ENCODE data around the gene SKIC8. TPM values are rescaled to one million over a fixed set of nuclear protein-coding genes. Genes with fewer than 3 reads are reported as not detected.

The SKIC8 gene
- total and polyA plus RNA-seq, 5 donors, result 26.8 to 37.1 (median 29.7) TPM

GRCh38 chr15:78338781-78339180, 39.4 kb upstream of the SKIC8 start:
- Histone ChIP-seq H3K4me1 (ENCODE audit: control insufficient read depth, insufficient read depth, low read length) (no peaks in the 10 kb centered on the region), H3K9me3 (ENCODE audit: control insufficient read depth, low read length) (no peaks in the 10 kb centered on the region), H3K27me3 (ENCODE audit: control insufficient read depth, insufficient read depth) (no peaks in the 10 kb centered on the region), H3K4me3 (ENCODE audit: low read length) (no peak overlapping the region), H3K27ac (ENCODE audit: low read length) (no peak overlapping the region)
- WGBS, result 67% methylated on average over 7 of the region's 7 CpGs
- DNase-seq, result no peak
- no peak for ATAC-seq
- intact Hi-C loops (cut with DNase I), result no loop called here

- ATAC-seq (no peak), DNase-seq (no peak)
- Histone ChIP-seq H3K4me1 (ENCODE audit: control insufficient read depth, insufficient read depth, low read length) (no peaks in the 10 kb centered on the region), H3K27me3 (ENCODE audit: control insufficient read depth, insufficient read depth) (no peaks in the 10 kb centered on the region), H3K27ac (ENCODE audit: low read length) (no peak overlapping the region), H3K9me3 (ENCODE audit: control insufficient read depth, low read length) (no peaks in the 10 kb centered on the region), H3K4me3 (ENCODE audit: low read length) (no peak overlapping the region)
- WGBS, result 88% methylated on average over 4 of the region's 4 CpGs
- intact Hi-C loops (cut with DNase I), result no loop called here
Measured at GRCh38 chr15:78335985-78336384, 36.6 kb upstream of the SKIC8 start.

- H3K4me3 ChIP-seq (ENCODE audit: low read length), result no peak overlapping the region
- intact Hi-C loops (cut with DNase I), result loop anchor here in 1 of 4 donors (5.0 kb wide), 1 partner anchor 72 kb away; no protein-coding TSS in a partner anchor
- no peak overlapping the region for H3K27ac ChIP-seq (ENCODE audit: low read length)
- no peaks in the 10 kb centered on the region for H3K27me3 ChIP-seq (ENCODE audit: control insufficient read depth, insufficient read depth)
- DNase-seq (no peak), ATAC-seq (no peak)
- 92% methylated on average over 3 of the region's 3 CpGs for whole genome bisulfite sequencing
- no peaks in the 10 kb centered on the region for H3K4me1 ChIP-seq (ENCODE audit: control insufficient read depth, insufficient read depth, low read length)
- H3K9me3 ChIP-seq (ENCODE audit: control insufficient read depth, low read length), result no peaks in the 10 kb centered on the region
Measured at GRCh38 chr15:78334845-78335244, 35.4 kb upstream of the SKIC8 start.

- H3K27me3 ChIP-seq (ENCODE audit: control insufficient read depth, insufficient read depth), result no peaks in the 10 kb centered on the region
- H3K4me1 ChIP-seq (ENCODE audit: control insufficient read depth, insufficient read depth, low read length), result peaks cover 3% of the 10 kb centered on the region
- no peaks in the 10 kb centered on the region for H3K9me3 ChIP-seq (ENCODE audit: control insufficient read depth, low read length)
- H3K27ac ChIP-seq (ENCODE audit: low read length), result no peak overlapping the region
- 44% methylated on average over 4 of the region's 4 CpGs for WGBS
- intact Hi-C loops (cut with DNase I), result loop anchor here in 1 of 4 donors (5.0 kb wide), 1 partner anchor 78 kb away; no protein-coding TSS in a partner anchor
- H3K4me3 ChIP-seq (ENCODE audit: low read length), result no peak overlapping the region
- ATAC-seq (no peak), DNase-seq (no peak)
Measured at GRCh38 chr15:78329625-78330024, 30.2 kb upstream of the SKIC8 start.

GRCh38 chr15:78327466-78327865, 28.1 kb upstream of the SKIC8 start:
- Histone ChIP-seq H3K27ac (ENCODE audit: low read length) (no peak overlapping the region), H3K4me1 (ENCODE audit: control insufficient read depth, insufficient read depth, low read length) (peaks cover 3% of the 10 kb centered on the region), H3K4me3 (ENCODE audit: low read length) (no peak overlapping the region), H3K27me3 (ENCODE audit: control insufficient read depth, insufficient read depth) (no peaks in the 10 kb centered on the region), H3K9me3 (ENCODE audit: control insufficient read depth, low read length) (no peaks in the 10 kb centered on the region)
- 57% methylated on average over 1 of the region's 1 CpG for WGBS
- intact Hi-C loops (cut with DNase I), result no loop called here
- no peak for DNase-seq
- ATAC-seq, result no peak

- Histone ChIP-seq H3K27me3 (ENCODE audit: control insufficient read depth, insufficient read depth) (no peaks in the 10 kb centered on the region), H3K4me3 (ENCODE audit: low read length) (no peak overlapping the region), H3K9me3 (ENCODE audit: control insufficient read depth, low read length) (no peaks in the 10 kb centered on the region), H3K4me1 (ENCODE audit: control insufficient read depth, insufficient read depth, low read length) (peaks cover 3% of the 10 kb centered on the region), H3K27ac (ENCODE audit: low read length) (no peak overlapping the region)
- DNase-seq (no peak), ATAC-seq (peak; percentile 27 to 41)
- intact Hi-C loops (cut with DNase I), result no loop called here
- 61% methylated on average over 7 of the region's 7 CpGs for WGBS
Measured at GRCh38 chr15:78325092-78325843, 25.9 kb upstream of the SKIC8 start.

- no peak for DNase-seq
- H3K4me3 ChIP-seq (ENCODE audit: low read length), result no peak overlapping the region
- ATAC-seq, result no peak
- intact Hi-C loops (cut with DNase I), result no loop called here
- 91% methylated on average over 5 of the region's 5 CpGs for WGBS
- no peaks in the 10 kb centered on the region for H3K27me3 ChIP-seq (ENCODE audit: control insufficient read depth, insufficient read depth)
- no peak overlapping the region for H3K27ac ChIP-seq (ENCODE audit: low read length)
- no peaks in the 10 kb centered on the region for H3K9me3 ChIP-seq (ENCODE audit: control insufficient read depth, low read length)
- peaks cover 3% of the 10 kb centered on the region for H3K4me1 ChIP-seq (ENCODE audit: control insufficient read depth, insufficient read depth, low read length)
Measured at GRCh38 chr15:78324144-78324543, 24.7 kb upstream of the SKIC8 start.

- 93% methylated on average over 7 of the region's 7 CpGs for WGBS
- Histone ChIP-seq H3K4me1 (ENCODE audit: control insufficient read depth, insufficient read depth, low read length) (peaks cover 3% of the 10 kb centered on the region), H3K27ac (ENCODE audit: low read length) (no peak overlapping the region), H3K4me3 (ENCODE audit: low read length) (no peak overlapping the region), H3K9me3 (ENCODE audit: control insufficient read depth, low read length) (no peaks in the 10 kb centered on the region), H3K27me3 (ENCODE audit: control insufficient read depth, insufficient read depth) (no peaks in the 10 kb centered on the region)
- intact Hi-C loops (cut with DNase I), result no loop called here
- DNase-seq, result no peak
- ATAC-seq, result no peak
Measured at GRCh38 chr15:78323693-78324092, 24.3 kb upstream of the SKIC8 start.

GRCh38 chr15:78322724-78323521, 23.5 kb upstream of the SKIC8 start:
- DNase-seq (no peak), ATAC-seq (no peak)
- no peaks in the 10 kb centered on the region for H3K9me3 ChIP-seq (ENCODE audit: control insufficient read depth, low read length)
- no peak overlapping the region for H3K4me3 ChIP-seq (ENCODE audit: low read length)
- no peaks in the 10 kb centered on the region for H3K27me3 ChIP-seq (ENCODE audit: control insufficient read depth, insufficient read depth)
- 80% methylated on average over 19 of the region's 19 CpGs for WGBS
- H3K27ac ChIP-seq (ENCODE audit: low read length), result no peak overlapping the region
- intact Hi-C loops (cut with DNase I), result no loop called here
- peaks cover 3% of the 10 kb centered on the region for H3K4me1 ChIP-seq (ENCODE audit: control insufficient read depth, insufficient read depth, low read length)

- Histone ChIP-seq H3K27me3 (ENCODE audit: control insufficient read depth, insufficient read depth) (no peaks in the 10 kb centered on the region), H3K4me3 (ENCODE audit: low read length) (no peak overlapping the region), H3K27ac (ENCODE audit: low read length) (no peak overlapping the region), H3K4me1 (ENCODE audit: control insufficient read depth, insufficient read depth, low read length) (peaks cover 3% of the 10 kb centered on the region), H3K9me3 (ENCODE audit: control insufficient read depth, low read length) (no peaks in the 10 kb centered on the region)
- DNase-seq, result no peak
- intact Hi-C loops (cut with DNase I), result no loop called here
- WGBS, result 48% methylated on average over 15 of the region's 15 CpGs
- ATAC-seq, result no peak
Measured at GRCh38 chr15:78322243-78322642, 22.8 kb upstream of the SKIC8 start.

GRCh38 chr15:78321786-78322185, 22.4 kb upstream of the SKIC8 start:
- intact Hi-C loops (cut with DNase I), result no loop called here
- peaks cover 3% of the 10 kb centered on the region for H3K4me1 ChIP-seq (ENCODE audit: control insufficient read depth, insufficient read depth, low read length)
- WGBS, result 87% methylated on average over 4 of the region's 4 CpGs
- ATAC-seq, result no peak
- no peaks in the 10 kb centered on the region for H3K9me3 ChIP-seq (ENCODE audit: control insufficient read depth, low read length)
- H3K27me3 ChIP-seq (ENCODE audit: control insufficient read depth, insufficient read depth), result no peaks in the 10 kb centered on the region
- H3K4me3 ChIP-seq (ENCODE audit: low read length), result no peak overlapping the region
- DNase-seq, result no peak
- no peak overlapping the region for H3K27ac ChIP-seq (ENCODE audit: low read length)

Measured in right cardiac atrium (tissue), 5 donors.